ENCODE results near the gene ASPRV1. TPM values are rescaled to one million over a fixed set of nuclear protein-coding genes. Genes with fewer than 3 reads are reported as not detected.
A peak's percentile ranks its signal among the peaks of the same experiment; 100 is the strongest.

ASPRV1 gene
- total and polyA plus RNA-seq, 11 donors = 0.28 to 1.4 (median 0.58) TPM; not detected in 1

GRCh38 chr2:69944756-69945155 is 16.7 kb downstream of the ASPRV1 start:
- ATAC-seq = no peak
- TF ChIP-seq POLR2A (IDR thresholded peaks at IDR 0.05) (no peak), CTCF (IDR thresholded peaks at IDR 0.05) (no peak)

GRCh38 chr2:69943843-69944525 is 17.4 kb downstream of the ASPRV1 start:
- intact Hi-C loops (cut with DNase I) = no loop called here
- H3K9me3 ChIP-seq = no peaks in the 10 kb centered on the region
- 64 to 70% (median 66%) methylated on average over 9 of the region's 9 CpGs for WGBS, 4 donors

More at GRCh38 chr2:69944756-69945155, 16.7 kb downstream of the ASPRV1 start:
- Histone ChIP-seq H3K4me1 (peaks cover 0 to 53% (median 0%) of the 10 kb centered on the region in 12 donors), H3K36me3 (peaks cover 0 to 42% (median 31%) of the 10 kb centered on the region in 9 donors), H3K27me3 (no peaks in the 10 kb centered on the region), H3K27ac (peak overlapping the region in 2 of 12 donors; percentile 13 to 73), H3K4me3 (no peak overlapping the region), H3K9me3 (no peaks in the 10 kb centered on the region)
- intact Hi-C loops (cut with DNase I) = no loop called here
- WGBS, 4 donors = 91 to 96% (median 95%) methylated on average over 7 of the region's 7 CpGs
- DNase-seq = no peak

GRCh38 chr2:69943000-69943842 is 18.2 kb downstream of the ASPRV1 start:
- Histone ChIP-seq H3K4me3 (no peak overlapping the region), H3K36me3 (peaks cover 0 to 58% (median 46%) of the 10 kb centered on the region in 9 donors), H3K4me1 (peaks cover 0 to 51% (median 0%) of the 10 kb centered on the region in 12 donors), H3K9me3 (no peaks in the 10 kb centered on the region), H3K27me3 (no peaks in the 10 kb centered on the region), H3K27ac (peak overlapping the region in 2 of 12 donors; percentile 7 to 73)
- intact Hi-C loops (cut with DNase I) = no loop called here
- no peak for ATAC-seq
- 85 to 92% (median 86%) methylated on average over 11 of the region's 11 CpGs for WGBS, 4 donors
- no peak for DNase-seq
- TF ChIP-seq POLR2A (IDR thresholded peaks at IDR 0.05) (no peak), CTCF (IDR thresholded peaks at IDR 0.05) (no peak)

More at GRCh38 chr2:69943843-69944525, 17.4 kb downstream of the ASPRV1 start:
- Histone ChIP-seq H3K4me1 (peaks cover 0 to 53% (median 0%) of the 10 kb centered on the region in 12 donors), H3K4me3 (no peak overlapping the region), H3K27ac (peak overlapping the region in 3 of 12 donors; percentile 7 to 73 (median 13)), H3K36me3 (peaks cover 0 to 50% (median 38%) of the 10 kb centered on the region in 9 donors), H3K27me3 (no peaks in the 10 kb centered on the region)
- TF ChIP-seq CTCF (IDR thresholded peaks at IDR 0.05) (no peak), POLR2A (IDR thresholded peaks at IDR 0.05) (no peak)
- ATAC-seq (peak in 1 of 4 donors; percentile 62), DNase-seq (no peak)

- no peak overlapping the region for H3K27ac ChIP-seq
- H3K9me3 ChIP-seq = no peaks in the 10 kb centered on the region
- no peak for TF ChIP-seq POLR2A (IDR thresholded peaks at IDR 0.05)
- TF ChIP-seq CTCF (IDR thresholded peaks at IDR 0.05) = no peak
- peaks cover 0 to 33% (median 0%) of the 10 kb centered on the region in 12 donors for H3K4me1 ChIP-seq
- intact Hi-C loops (cut with DNase I) = no loop called here
- DNase-seq (no peak), ATAC-seq (no peak)
- peaks cover 0 to 83% (median 71%) of the 10 kb centered on the region in 9 donors for H3K36me3 ChIP-seq
- H3K4me3 ChIP-seq = no peak overlapping the region
- WGBS, 4 donors = 94 to 98% (median 96%) methylated on average over 8 of the region's 8 CpGs
- H3K27me3 ChIP-seq = no peaks in the 10 kb centered on the region
Measured at GRCh38 chr2:69940691-69941090, 20.7 kb downstream of the ASPRV1 start.
